Ovary (tissue), 3 donors: ENCODE data around the gene POLR3B.

Experiments
- CTCF ChIP-seq, 3 donors: fragments of 450-650 bp in 2 of 3; fragments of 200-600 bp in 1 of 3; IDR thresholded peaks; one replicate each; pipeline versions ENCODE4 v1.5.1 to v1.8.0; 2016 to 2022; ENCODE audit warnings: antibody characterized with exemption in 3 of 3, mild to moderate bottlenecking in 1 of 3
- POLR2A ChIP-seq: fragments of 450-650 bp; IDR thresholded peaks from one replicate; pipeline ENCODE4 v1.6.1; 2017; ENCODE audit warnings: antibody characterized with exemption, mild to moderate bottlenecking, moderate library complexity
- donor health status: DM: no; HTN: no; CAD: no.

- TF ChIP-seq CTCF (IDR thresholded peaks at IDR 0.05) (no peak), POLR2A (no peak)
These were observed 135.3 kb downstream of the POLR3B start for GRCh38 chr12:106492857-106493256.
